HG03095 (cell line): ENCODE data around the gene ZNF267.
"Not testable (repeated sequence)": the region's sequence is repeated elsewhere in the genome, so short reads cannot be mapped to it uniquely, and the experiment has no call there.

ENCODE experiments used
- ATAC-seq: cut with Tn5 transposase; IDR thresholded peaks from one replicate; pipeline ENCODE4 v1.9.1; 2021; ENCODE audit warnings: moderate library complexity; ENCODE audit not compliant: unreplicated experiment

The ZNF267 gene

GRCh38 chr16:31877876-31878642, 4.5 kb downstream of the ZNF267 start:
- ATAC-seq = no peak

GRCh38 chr16:31879937-31880321, 6.3 kb downstream of the ZNF267 start:
- ATAC-seq = no peak

- ATAC-seq = no peak
Measured at GRCh38 chr16:31880322-31880979, 6.8 kb downstream of the ZNF267 start.

GRCh38 chr16:31886227-31886626, 12.6 kb downstream of the ZNF267 start:
- ATAC-seq = no peak

- ATAC-seq = no peak
Measured at GRCh38 chr16:31888735-31889134, 15.1 kb downstream of the ZNF267 start.

GRCh38 chr16:31892111-31892510, 18.5 kb downstream of the ZNF267 start:
- not testable (repeated sequence) for ATAC-seq

GRCh38 chr16:31893824-31894223, 20.2 kb downstream of the ZNF267 start:
- no peak for ATAC-seq

- ATAC-seq = no peak
Measured at GRCh38 chr16:31897283-31897682, 23.7 kb downstream of the ZNF267 start.

- no peak for ATAC-seq
Measured at GRCh38 chr16:31899505-31899904, 25.9 kb downstream of the ZNF267 start.

GRCh38 chr16:31904571-31904970, 31.0 kb downstream of the ZNF267 start:
- ATAC-seq = not testable (repeated sequence)

GRCh38 chr16:31913668-31914067, 40.1 kb downstream of the ZNF267 start:
- ATAC-seq = no peak

- no peak for ATAC-seq
Measured at GRCh38 chr16:31916056-31916488, 42.5 kb downstream of the ZNF267 start.

- ATAC-seq = no peak
Measured at GRCh38 chr16:31920373-31920772, 46.8 kb downstream of the ZNF267 start.

GRCh38 chr16:31951806-31952205, 78.2 kb downstream of the ZNF267 start:
- ATAC-seq = not testable (repeated sequence)

- not testable (repeated sequence) for ATAC-seq
Measured at GRCh38 chr16:31952206-31952605, 78.6 kb downstream of the ZNF267 start.

GRCh38 chr16:31956221-31956620, 82.6 kb downstream of the ZNF267 start:
- ATAC-seq = not testable (repeated sequence)

GRCh38 chr16:31960186-31960910, 86.7 kb downstream of the ZNF267 start:
- ATAC-seq = not testable (repeated sequence)
